Cardiac fibroblast (primary cell): Measurements from ENCODE around the gene PARD6G.
A peak's percentile ranks its signal among the peaks of the same experiment; 100 is the strongest.
"Not testable (repeated sequence)": the region's sequence is repeated elsewhere in the genome, so short reads cannot be mapped to it uniquely, and the experiment has no call there.

Experiments used
- DNase-seq, 2 donors: peaks; one replicate each; pipeline versions ENCODE4 v3.0.0 to v3.0.0-alpha.2; 2010; ENCODE audit warnings: low read depth in 2 of 2
- H3K4me3 ChIP-seq, 2 donors: replicated peaks in 1 of 2; 1 replicate in 1 of 2; 2 replicates in 1 of 2; pipeline ENCODE4 v1.5.1; 2011; ENCODE audit warnings: low read depth in 2 of 2, low read length in 2 of 2, mild to moderate bottlenecking in 2 of 2, moderate library complexity in 1 of 2
- TF ChIP-seq, protein P1 (sequence below): IDR thresholded peaks from one replicate; pipeline ENCODE4 v1.5.1; 2011; ENCODE audit warnings: low read depth, mild to moderate bottlenecking, low read length, inconsistent platforms

PARD6G gene, protein sequence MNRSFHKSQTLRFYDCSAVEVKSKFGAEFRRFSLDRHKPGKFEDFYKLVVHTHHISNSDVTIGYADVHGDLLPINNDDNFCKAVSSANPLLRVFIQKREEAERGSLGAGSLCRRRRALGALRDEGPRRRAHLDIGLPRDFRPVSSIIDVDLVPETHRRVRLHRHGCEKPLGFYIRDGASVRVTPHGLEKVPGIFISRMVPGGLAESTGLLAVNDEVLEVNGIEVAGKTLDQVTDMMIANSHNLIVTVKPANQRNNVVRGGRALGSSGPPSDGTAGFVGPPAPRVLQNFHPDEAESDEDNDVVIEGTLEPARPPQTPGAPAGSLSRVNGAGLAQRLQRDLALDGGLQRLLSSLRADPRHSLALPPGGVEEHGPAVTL

DNA sequence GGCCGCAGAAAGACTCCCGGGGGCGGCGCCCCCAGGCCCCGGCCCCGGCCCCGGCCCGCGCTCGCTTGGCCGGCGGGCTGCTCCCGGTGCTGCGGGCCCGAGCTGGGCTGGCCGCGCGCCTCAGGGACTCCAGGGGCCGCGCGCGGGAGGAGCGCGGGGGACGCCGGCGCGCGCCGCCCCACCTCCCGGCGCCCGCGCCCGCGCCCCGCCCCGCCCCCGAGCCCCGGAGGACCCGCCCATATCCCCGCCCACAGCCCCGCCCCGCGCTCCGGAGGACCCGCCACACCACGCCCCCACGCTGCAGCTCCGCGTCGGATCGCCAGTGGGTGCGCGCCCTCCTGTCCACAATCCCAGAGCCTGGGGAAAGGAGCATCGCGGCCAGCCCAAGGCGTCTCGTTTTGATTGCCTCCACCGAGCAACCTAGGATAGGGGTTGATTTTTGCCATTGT lies at the start of gene PARD6G:
Gene PARD6G (minus strand): TSS at position 122 of the 449 bp plus-strand sequence. CDS start 166 bp downstream, outside the sequence.
- peak; percentile 59 to 75 for DNase-seq
- H3K4me3 ChIP-seq = peak within 1 kb of the TSS; percentile 62 to 68
- TF ChIP-seq, protein P1, sequence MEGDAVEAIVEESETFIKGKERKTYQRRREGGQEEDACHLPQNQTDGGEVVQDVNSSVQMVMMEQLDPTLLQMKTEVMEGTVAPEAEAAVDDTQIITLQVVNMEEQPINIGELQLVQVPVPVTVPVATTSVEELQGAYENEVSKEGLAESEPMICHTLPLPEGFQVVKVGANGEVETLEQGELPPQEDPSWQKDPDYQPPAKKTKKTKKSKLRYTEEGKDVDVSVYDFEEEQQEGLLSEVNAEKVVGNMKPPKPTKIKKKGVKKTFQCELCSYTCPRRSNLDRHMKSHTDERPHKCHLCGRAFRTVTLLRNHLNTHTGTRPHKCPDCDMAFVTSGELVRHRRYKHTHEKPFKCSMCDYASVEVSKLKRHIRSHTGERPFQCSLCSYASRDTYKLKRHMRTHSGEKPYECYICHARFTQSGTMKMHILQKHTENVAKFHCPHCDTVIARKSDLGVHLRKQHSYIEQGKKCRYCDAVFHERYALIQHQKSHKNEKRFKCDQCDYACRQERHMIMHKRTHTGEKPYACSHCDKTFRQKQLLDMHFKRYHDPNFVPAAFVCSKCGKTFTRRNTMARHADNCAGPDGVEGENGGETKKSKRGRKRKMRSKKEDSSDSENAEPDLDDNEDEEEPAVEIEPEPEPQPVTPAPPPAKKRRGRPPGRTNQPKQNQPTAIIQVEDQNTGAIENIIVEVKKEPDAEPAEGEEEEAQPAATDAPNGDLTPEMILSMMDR = peak; percentile 21

DNA sequence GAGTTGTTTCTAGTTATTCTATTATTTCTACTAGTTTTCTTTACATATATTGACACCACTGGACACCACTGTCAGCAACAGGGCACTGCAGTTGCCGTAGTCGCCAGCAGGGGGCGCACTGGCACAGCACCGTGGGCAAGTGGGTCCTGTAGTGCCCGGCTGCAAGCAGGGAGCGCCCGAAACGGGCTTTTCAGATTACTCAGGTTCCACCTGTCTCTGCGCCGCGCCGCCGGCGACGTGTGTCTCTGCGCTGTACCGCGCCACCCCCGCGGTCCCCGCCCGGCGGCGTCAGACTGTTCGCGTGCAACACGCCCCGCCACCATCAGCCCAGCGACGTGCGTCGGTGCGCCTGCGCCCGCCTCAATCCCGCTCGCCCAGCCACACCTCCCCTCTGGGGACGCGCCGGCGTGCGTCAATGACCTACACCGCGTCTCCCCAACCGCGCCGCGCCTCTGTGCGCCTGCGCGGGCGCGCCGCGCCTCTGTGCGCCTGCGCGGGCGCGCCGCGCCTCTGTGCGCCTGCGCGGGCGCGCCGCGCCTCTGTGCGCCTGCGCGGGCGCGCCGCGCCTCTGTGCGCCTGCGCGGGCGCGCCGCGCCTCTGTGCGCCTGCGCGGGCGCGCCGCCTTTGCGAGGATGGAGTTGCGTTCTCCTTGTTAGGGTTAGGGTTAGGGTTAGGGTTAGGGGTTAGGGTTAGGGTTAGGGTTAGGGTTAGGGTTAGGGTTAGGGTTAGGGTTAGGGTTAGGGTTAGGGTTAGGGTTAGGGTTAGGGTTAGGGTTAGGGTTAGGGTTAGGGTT lies 15.1 kb upstream of the PARD6G start:
- H3K4me3 ChIP-seq, DNase-seq: not testable (repeated sequence)
- TF ChIP-seq, protein P1 = peak; percentile 65

DNA sequence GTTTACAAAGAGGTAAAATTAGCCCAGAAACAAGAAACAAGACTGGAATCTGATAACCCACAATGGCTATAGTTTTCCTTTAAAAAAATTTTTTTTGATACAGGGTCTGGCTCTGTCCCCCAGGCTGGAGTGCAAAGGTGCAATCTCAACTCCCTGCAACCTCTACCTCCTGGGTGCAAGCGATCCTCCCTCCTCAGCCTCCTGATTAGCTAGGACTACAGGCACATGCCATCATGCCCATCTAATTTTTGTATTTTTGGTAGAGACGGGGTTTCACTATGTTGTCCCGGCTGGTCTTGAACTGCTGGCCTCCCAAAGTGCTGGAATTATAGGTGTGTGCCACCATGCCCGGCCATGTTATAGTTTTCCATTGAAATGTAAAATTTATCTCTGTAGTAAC lies 12.3 kb upstream of the PARD6G start:
- no peak overlapping the region for H3K4me3 ChIP-seq
- TF ChIP-seq, protein P1 = no peak
- no peak for DNase-seq

DNA sequence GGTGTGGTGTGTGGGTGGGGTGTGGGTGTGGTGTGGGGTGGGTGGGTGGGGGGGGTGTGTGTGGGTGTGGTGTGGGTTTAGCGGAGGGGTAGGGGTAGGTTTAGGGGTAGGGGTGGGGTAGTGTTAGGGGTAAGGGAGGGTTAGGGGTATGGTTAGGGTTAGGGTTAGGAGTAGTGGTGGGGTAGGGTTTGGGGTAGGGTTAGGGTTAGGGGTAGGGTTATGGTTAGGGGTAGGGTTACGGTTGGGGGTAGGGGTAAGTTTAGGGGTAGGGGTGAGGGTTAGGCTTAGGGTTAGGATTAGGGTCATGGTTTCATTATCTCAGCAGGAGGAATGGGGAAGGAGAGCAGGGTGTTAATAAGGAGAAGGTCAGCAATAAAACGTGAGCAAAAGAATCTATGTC lies 11.3 kb upstream of the PARD6G start:
- no peak for DNase-seq
- TF ChIP-seq, protein P1 = no peak

DNA sequence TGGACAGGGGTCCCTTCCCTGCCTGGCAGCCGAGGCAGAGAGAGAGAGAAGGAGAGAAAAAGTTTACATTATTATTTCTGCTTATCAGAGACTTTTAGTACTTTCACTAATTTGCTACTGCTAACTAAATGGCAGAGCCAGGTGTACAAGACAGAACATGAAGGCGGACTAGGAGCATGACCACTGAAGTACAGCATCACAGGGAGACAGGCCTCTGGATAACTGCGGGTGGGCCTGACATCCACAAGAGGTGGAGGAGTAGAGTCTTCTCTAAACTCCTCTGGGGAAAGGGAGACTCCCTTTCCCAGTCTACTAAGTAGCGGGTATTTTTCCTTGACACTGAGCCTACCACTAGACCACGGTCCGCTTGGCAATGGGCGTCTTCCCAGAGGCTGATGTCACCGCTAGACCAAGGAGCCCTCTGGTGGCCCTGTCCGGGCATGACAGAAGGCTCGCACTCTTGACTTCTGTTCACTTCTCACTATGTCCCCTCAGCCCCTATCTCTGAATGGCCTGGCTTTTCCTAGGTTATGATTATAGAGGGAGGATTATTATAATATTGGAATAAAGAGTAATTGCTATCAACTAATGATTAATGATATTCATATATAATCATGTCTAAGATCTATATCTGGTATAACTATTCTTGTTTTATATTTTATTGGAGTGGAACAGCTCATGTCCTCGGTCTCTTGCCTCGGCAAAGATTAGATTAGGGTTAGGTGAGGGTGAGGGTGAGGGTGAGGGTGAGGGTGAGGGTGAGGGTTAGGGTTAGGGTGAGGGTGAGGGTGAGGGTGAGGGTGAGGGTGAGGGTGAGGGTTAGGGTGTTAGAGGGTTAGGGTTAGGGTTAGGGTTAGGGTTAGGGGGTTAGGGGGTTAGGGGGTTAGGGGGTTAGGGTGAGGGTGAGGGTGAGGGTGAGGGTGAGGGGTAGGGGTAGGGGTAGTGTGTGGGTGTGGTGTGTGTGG lies 10.5 kb upstream of the PARD6G start:
- TF ChIP-seq, protein P1 = peak; percentile 87
- not testable (repeated sequence) for H3K4me3 ChIP-seq
- peak; percentile 75 to 78 for DNase-seq

More for the DNA sequence above, 11.3 kb upstream of the PARD6G start:
- no peak overlapping the region for H3K4me3 ChIP-seq

DNA sequence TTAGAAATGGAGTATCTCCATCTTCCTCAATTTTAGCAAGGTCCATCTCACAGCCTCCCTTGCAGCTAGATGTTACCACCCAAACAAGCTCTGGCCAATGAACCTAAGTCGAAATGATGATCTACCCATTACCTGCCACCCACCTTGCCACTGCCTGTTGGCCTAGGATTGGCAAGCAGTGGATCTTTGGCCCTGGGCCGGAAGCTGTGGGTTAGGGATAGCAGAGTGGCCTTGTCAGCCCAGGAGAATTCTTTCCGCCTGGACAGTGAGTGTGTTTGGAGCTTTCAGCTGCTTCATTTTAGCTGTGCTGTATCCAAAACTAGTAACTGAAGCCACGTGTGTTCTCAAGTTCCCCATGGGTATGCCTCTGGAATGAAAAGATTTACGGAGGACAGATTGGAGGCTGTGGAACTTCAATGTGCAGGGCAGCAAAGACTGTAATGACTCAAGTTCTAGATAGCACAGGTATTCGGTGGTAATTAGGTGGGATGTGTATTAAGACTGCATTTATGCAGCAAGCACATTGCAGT lies 7.7 kb upstream of the PARD6G start:
- H3K4me3 ChIP-seq = no peak overlapping the region
- DNase-seq = no peak
- TF ChIP-seq, protein P1 = no peak
